ENCODE data around the gene SNAI3.

Gene SNAI3

DNA sequence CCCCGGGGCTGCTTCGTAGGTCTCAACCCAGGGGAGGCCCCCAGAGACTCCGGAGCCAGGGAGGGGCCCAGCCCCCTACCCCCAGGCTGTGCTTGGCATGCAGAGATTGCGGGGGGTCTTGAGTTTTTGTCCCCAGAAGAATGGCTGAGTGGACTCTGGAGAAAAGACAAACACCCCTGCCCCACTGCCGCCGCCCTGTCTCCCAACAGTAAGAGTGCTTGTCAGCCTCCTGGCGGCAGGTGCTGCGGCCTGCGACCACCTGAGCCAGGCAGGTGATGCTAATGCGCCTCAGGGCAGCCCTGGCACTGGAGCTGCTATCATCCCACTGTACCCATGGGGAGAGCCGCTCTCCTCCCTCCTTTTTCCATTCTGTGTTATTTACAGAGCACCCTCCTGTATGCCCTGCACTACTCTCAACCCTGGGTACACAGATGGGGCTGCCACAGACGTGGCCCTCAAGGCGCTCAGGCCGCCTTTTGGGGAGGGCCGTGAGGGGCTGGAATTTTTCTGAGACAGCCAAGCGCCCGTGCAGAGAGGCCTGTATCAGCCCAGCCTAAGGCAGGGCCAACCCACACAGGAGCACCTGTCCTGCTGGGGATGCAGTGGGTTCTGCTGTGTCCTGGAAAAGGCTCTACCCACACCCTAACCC lies 50.5 kb downstream of the SNAI3 start:
- Mint-ChIP-seq H3K4me1 (peaks cover 51% of the 10 kb centered on the region), H3K9me3 (no peaks in the 10 kb centered on the region), H3K4me3 (peak overlapping the region; percentile 77), H3K36me3 (peaks cover 69% of the 10 kb centered on the region), H3K27ac (peak overlapping the region; percentile 65)
- no peak for ATAC-seq
- DNase-seq (ENCODE audit: low spot score in 2 of 2), result no peak

- ATAC-seq (no peak), DNase-seq (ENCODE audit: low spot score in 2 of 2) (no peak)
- Mint-ChIP-seq H3K4me3 (peak overlapping the region; percentile 77), H3K4me1 (peaks cover 45% of the 10 kb centered on the region), H3K9me3 (no peaks in the 10 kb centered on the region), H3K36me3 (peaks cover 68% of the 10 kb centered on the region), H3K27ac (peak overlapping the region; percentile 81)
Measured at GRCh38 chr16:88634994-88635670, 51.2 kb downstream of the SNAI3 start.

- Mint-ChIP-seq H3K36me3 (peaks cover 68% of the 10 kb centered on the region), H3K27ac (peak overlapping the region; percentile 81), H3K9me3 (no peaks in the 10 kb centered on the region), H3K4me1 (peaks cover 41% of the 10 kb centered on the region), H3K4me3 (peak overlapping the region; percentile 77)
- DNase-seq (ENCODE audit: low spot score in 2 of 2) (peak; percentile 63 to 83), ATAC-seq (peak; percentile 57)
Measured at GRCh38 chr16:88634141-88634993, 51.9 kb downstream of the SNAI3 start.

DNA sequence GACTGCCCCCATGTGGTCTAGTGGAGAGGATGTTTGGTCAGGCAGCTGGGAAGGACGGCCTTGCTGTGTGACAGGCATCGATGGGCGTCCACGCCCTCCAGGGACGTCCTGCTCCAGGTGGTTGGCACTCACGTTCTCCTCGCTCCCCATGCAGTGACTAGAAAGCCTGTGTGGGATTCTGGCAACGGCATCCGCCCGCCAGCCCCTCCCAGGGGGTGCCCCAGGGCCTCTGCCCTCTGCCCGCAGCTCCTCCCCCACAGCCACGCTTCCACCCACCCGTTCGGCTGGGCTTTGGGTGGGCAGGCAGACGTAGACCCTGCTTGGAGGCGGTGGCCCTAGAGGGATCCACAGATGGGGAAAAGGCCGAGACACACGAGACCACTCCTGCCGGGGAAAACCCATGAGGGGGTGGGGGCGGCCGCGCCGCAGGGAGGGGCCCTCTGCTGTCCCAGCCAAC lies 52.6 kb downstream of the SNAI3 start:
- ATAC-seq (peak; percentile 68), DNase-seq (ENCODE audit: low spot score in 2 of 2) (peak; percentile 61 to 80)
- Mint-ChIP-seq H3K9me3 (no peaks in the 10 kb centered on the region), H3K4me3 (peak overlapping the region; percentile 77), H3K4me1 (peaks cover 41% of the 10 kb centered on the region), H3K27ac (peak overlapping the region; percentile 81), H3K36me3 (peaks cover 73% of the 10 kb centered on the region)

- peaks cover 81% of the 10 kb centered on the region for H3K36me3 Mint-ChIP-seq
- H3K4me3 Mint-ChIP-seq, result no peak overlapping the region
- no peak for ATAC-seq
- no peaks in the 10 kb centered on the region for H3K9me3 Mint-ChIP-seq
- no peak for DNase-seq (ENCODE audit: low spot score in 2 of 2)
- peaks cover 31% of the 10 kb centered on the region for H3K4me1 Mint-ChIP-seq
- no peak overlapping the region for H3K27ac Mint-ChIP-seq
Measured at GRCh38 chr16:88632587-88632930, 53.7 kb downstream of the SNAI3 start.

GRCh38 chr16:88631920-88632586 lies 54.3 kb downstream of the SNAI3 start:
- H3K4me3 Mint-ChIP-seq, result no peak overlapping the region

GRCh38 chr16:88631384-88631783 lies 54.9 kb downstream of the SNAI3 start:
- Mint-ChIP-seq H3K36me3 (peaks cover 85% of the 10 kb centered on the region), H3K9me3 (no peaks in the 10 kb centered on the region), H3K4me1 (peaks cover 23% of the 10 kb centered on the region), H3K4me3 (no peak overlapping the region), H3K27ac (no peak overlapping the region)
- no peak for ATAC-seq
- no peak for DNase-seq (ENCODE audit: low spot score in 2 of 2)

More at GRCh38 chr16:88631920-88632586, 54.3 kb downstream of the SNAI3 start:
- ATAC-seq (no peak), DNase-seq (ENCODE audit: low spot score in 2 of 2) (no peak)
- H3K27ac Mint-ChIP-seq, result no peak overlapping the region
- H3K9me3 Mint-ChIP-seq, result no peaks in the 10 kb centered on the region
- H3K36me3 Mint-ChIP-seq, result peaks cover 81% of the 10 kb centered on the region
- H3K4me1 Mint-ChIP-seq, result peaks cover 26% of the 10 kb centered on the region

GRCh38 chr16:88630941-88631340 lies 55.4 kb downstream of the SNAI3 start:
- ATAC-seq, result no peak
- peaks cover 85% of the 10 kb centered on the region for H3K36me3 Mint-ChIP-seq
- no peak for DNase-seq (ENCODE audit: low spot score in 2 of 2)
- H3K4me3 Mint-ChIP-seq, result no peak overlapping the region
- H3K9me3 Mint-ChIP-seq, result no peaks in the 10 kb centered on the region
- peaks cover 20% of the 10 kb centered on the region for H3K4me1 Mint-ChIP-seq
- H3K27ac Mint-ChIP-seq, result no peak overlapping the region

- peaks cover 88% of the 10 kb centered on the region for H3K36me3 Mint-ChIP-seq
Measured at GRCh38 chr16:88630433-88630832, 55.9 kb downstream of the SNAI3 start.

GRCh38 chr16:88629835-88630234 lies 56.5 kb downstream of the SNAI3 start:
- DNase-seq (ENCODE audit: low spot score in 2 of 2), result no peak
- H3K9me3 Mint-ChIP-seq, result no peaks in the 10 kb centered on the region
- H3K4me3 Mint-ChIP-seq, result no peak overlapping the region
- H3K4me1 Mint-ChIP-seq, result peaks cover 18% of the 10 kb centered on the region
- no peak overlapping the region for H3K27ac Mint-ChIP-seq
- peaks cover 94% of the 10 kb centered on the region for H3K36me3 Mint-ChIP-seq
- ATAC-seq, result no peak

More at GRCh38 chr16:88630433-88630832, 55.9 kb downstream of the SNAI3 start:
- H3K4me3 Mint-ChIP-seq, result no peak overlapping the region
- H3K27ac Mint-ChIP-seq, result no peak overlapping the region
- H3K9me3 Mint-ChIP-seq, result no peaks in the 10 kb centered on the region
- DNase-seq (ENCODE audit: low spot score in 2 of 2) (no peak), ATAC-seq (no peak)
- H3K4me1 Mint-ChIP-seq, result peaks cover 18% of the 10 kb centered on the region

GRCh38 chr16:88628512-88628974 lies 57.8 kb downstream of the SNAI3 start:
- peaks cover 98% of the 10 kb centered on the region for H3K36me3 Mint-ChIP-seq
- DNase-seq (ENCODE audit: low spot score in 2 of 2) (no peak), ATAC-seq (no peak)

More at GRCh38 chr16:88628512-88628974, 57.8 kb downstream of the SNAI3 start:
- peaks cover 17% of the 10 kb centered on the region for H3K4me1 Mint-ChIP-seq
- H3K4me3 Mint-ChIP-seq, result no peak overlapping the region
- no peaks in the 10 kb centered on the region for H3K9me3 Mint-ChIP-seq
- H3K27ac Mint-ChIP-seq, result no peak overlapping the region
